Measurements from ENCODE around the gene F2RL1. TPM values are rescaled to one million over a fixed set of nuclear protein-coding genes. Genes with fewer than 3 reads are reported as not detected.
A peak's percentile ranks its signal among the peaks of the same experiment; 100 is the strongest.

Gene F2RL1
- total and polyA plus RNA-seq, 2 of the 13 experiments (the other 11 are each of a cell fraction or from before 2014, with no cell fraction given): 9.9 to 23.0 TPM

DNA sequence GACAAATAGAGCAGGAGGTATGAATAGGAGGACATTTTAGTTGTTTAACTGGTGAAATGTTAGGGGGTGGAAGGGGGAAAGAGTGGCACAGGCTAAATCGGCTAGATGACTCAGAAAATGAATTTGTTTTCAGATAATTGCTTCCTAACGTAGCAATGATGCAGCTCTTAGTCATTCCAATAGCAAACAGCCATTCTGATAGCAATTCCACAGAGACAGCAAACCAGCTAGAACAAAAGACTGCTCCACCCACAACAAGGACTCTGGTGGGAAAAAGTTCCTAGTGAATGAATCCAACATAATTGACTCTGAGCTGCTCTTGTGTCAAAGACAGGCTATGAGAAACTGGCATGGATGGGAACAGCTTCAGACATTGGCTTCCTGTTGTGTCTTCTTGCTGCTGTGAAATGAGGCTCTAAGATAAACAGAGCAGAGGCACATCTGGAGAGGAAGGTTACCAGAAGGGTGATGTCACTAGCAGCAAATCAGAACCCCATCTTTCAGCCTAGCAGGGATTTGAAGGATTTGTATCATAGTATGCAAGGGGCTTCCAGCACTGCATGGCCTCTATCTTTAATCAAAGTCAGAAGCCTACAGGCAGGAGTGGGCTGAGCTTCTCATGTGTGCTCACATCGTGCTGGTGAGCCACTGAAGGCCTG lies 28.1 kb upstream of the F2RL1 start (continued):
- TF ChIP-seq, protein P1, sequence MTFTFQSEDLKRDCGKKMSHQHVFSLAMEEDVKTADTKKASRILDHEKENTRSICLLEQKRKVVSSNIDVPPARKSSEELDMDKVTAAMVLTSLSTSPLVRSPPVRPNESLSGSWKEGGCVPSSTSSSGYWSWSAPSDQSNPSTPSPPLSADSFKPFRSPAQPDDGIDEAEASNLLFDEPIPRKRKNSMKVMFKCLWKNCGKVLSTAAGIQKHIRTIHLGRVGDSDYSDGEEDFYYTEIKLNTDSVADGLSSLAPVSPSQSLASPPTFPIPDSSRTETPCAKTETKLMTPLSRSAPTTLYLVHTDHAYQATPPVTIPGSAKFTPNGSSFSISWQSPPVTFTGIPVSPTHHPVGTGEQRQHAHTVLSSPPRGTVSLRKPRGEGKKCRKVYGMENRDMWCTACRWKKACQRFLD (CRISPR knock-in tag; IDR thresholded peaks at IDR 0.05; ENCODE audit: borderline replicate concordance): no peak
- no peak for TF ChIP-seq ZNF577 (CRISPR knock-in tag; IDR thresholded peaks at IDR 0.05; ENCODE audit: borderline replicate concordance, low read depth)
- no peak for TF ChIP-seq ZNF282 (IDR thresholded peaks at IDR 0.05; ENCODE audit: partially characterized antibody)
- peak; percentile 27; the same call in 1 of the 2 replicates for TF ChIP-seq ARID5B (CRISPR knock-in tag; IDR thresholded peaks at IDR 0.05)
- no peak for TF ChIP-seq KLF15 (CRISPR knock-in tag; IDR thresholded peaks at IDR 0.05; ENCODE audit: borderline replicate concordance)
- peak; percentile 89 for TF ChIP-seq FOSL2 (CRISPR knock-in tag; IDR thresholded peaks at IDR 0.05)
- peak; percentile 55; the same call in 1 of the 2 replicates for TF ChIP-seq ETV5 (CRISPR knock-in tag; IDR thresholded peaks at IDR 0.05; ENCODE audit: borderline replicate concordance)
- TF ChIP-seq ZNF468 (CRISPR knock-in tag; IDR thresholded peaks at IDR 0.05): no peak
- no peak for TF ChIP-seq GZF1 (CRISPR knock-in tag; IDR thresholded peaks at IDR 0.05)

Data from HepG2 (cell line).